HG02981 (cell line): ENCODE measurements around the gene PPEF1.

Experiments used
- ATAC-seq: cut with Tn5 transposase; IDR thresholded peaks from one replicate; pipeline ENCODE4 v1.9.1; 2021; ENCODE audit warnings: mild to moderate bottlenecking, moderate library complexity; ENCODE audit not compliant: unreplicated experiment

PPEF1 gene

GRCh38 chrX:18875256-18875878 is 167.9 kb downstream of the PPEF1 start:
- ATAC-seq: no peak

- ATAC-seq: no peak
Observed at GRCh38 chrX:18877469-18877868, 170.0 kb downstream of the PPEF1 start.
